Measurements from ENCODE around the gene KANSL1L. TPM values are rescaled to one million over a fixed set of nuclear protein-coding genes. Genes with fewer than 3 reads are reported as not detected.

KANSL1L gene
- total RNA-seq, 3 donors from 2014 or later = 1.5 to 2.7 (median 2.3) TPM

GRCh38 chr2:209976698-209977385 is 194.4 kb downstream of the KANSL1L start:
- H3K4me1 Mint-ChIP-seq (ENCODE audit: low read depth) = no peaks in the 10 kb centered on the region
- no peaks in the 10 kb centered on the region for H3K36me3 Mint-ChIP-seq (ENCODE audit: insufficient read depth)
- H3K4me3 Mint-ChIP-seq = no peak overlapping the region
- DNase-seq = no peak
- H3K27me3 Mint-ChIP-seq (ENCODE audit: low read depth) = peaks cover 5% of the 10 kb centered on the region
- ATAC-seq = no peak
- H3K9me3 Mint-ChIP-seq = no peaks in the 10 kb centered on the region

GRCh38 chr2:209974576-209974975 is 196.6 kb downstream of the KANSL1L start:
- no peaks in the 10 kb centered on the region for H3K4me1 Mint-ChIP-seq (ENCODE audit: low read depth)
- no peak overlapping the region for H3K4me3 Mint-ChIP-seq
- H3K9me3 Mint-ChIP-seq = no peaks in the 10 kb centered on the region
- H3K27me3 Mint-ChIP-seq (ENCODE audit: low read depth) = peaks cover 7% of the 10 kb centered on the region
- no peak for ATAC-seq
- H3K36me3 Mint-ChIP-seq (ENCODE audit: insufficient read depth) = no peaks in the 10 kb centered on the region
- no peak for DNase-seq

GRCh38 chr2:209973328-209973727 is 197.9 kb downstream of the KANSL1L start:
- Mint-ChIP-seq H3K36me3 (ENCODE audit: insufficient read depth) (no peaks in the 10 kb centered on the region), H3K27me3 (ENCODE audit: low read depth) (peaks cover 8% of the 10 kb centered on the region), H3K9me3 (no peaks in the 10 kb centered on the region), H3K4me1 (ENCODE audit: low read depth) (no peaks in the 10 kb centered on the region), H3K4me3 (no peak overlapping the region)
- DNase-seq = no peak
- no peak for ATAC-seq

Other genes starting within 250 kb of the KANSL1L start
- gene RPE, start 168.8 kb downstream of the KANSL1L start, total RNA-seq = 10 to 100 TPM; 35.0 to 47.5 (median 44.2) TPM
- gene ACADL, start 54.0 kb upstream of the KANSL1L start, total RNA-seq = not detected
- gene MYL1, start 143.8 kb upstream of the KANSL1L start, total RNA-seq = not detected